Measurements from ENCODE around the gene POMGNT2.

Gene POMGNT2

GRCh38 chr3:43105596-43106292 lies at the start of gene POMGNT2:
Gene POMGNT2, minus strand, starts transcription at chr3:43106079. Its CDS starts 24,648 bp downstream, at chr3:43081431.
- FAIRE-seq: no peak

- no peak for FAIRE-seq
These were observed 49.1 kb upstream of the POMGNT2 start for GRCh38 chr3:43154980-43155379.

GRCh38 chr3:43153216-43154083 lies 47.6 kb upstream of the POMGNT2 start:
- FAIRE-seq: no peak

GRCh38 chr3:43152649-43153048 lies 46.8 kb upstream of the POMGNT2 start:
- no peak for FAIRE-seq

GRCh38 chr3:43148033-43148432 lies 42.2 kb upstream of the POMGNT2 start:
- no peak for FAIRE-seq

- FAIRE-seq: no peak
These were observed 40.7 kb upstream of the POMGNT2 start for GRCh38 chr3:43146599-43146998.

GRCh38 chr3:43144761-43145490 lies 39.0 kb upstream of the POMGNT2 start:
- FAIRE-seq: no peak

- FAIRE-seq: no peak
These were observed 36.6 kb upstream of the POMGNT2 start for GRCh38 chr3:43142472-43142871.

GRCh38 chr3:43138488-43139231 lies 32.8 kb upstream of the POMGNT2 start:
- no peak for FAIRE-seq

GRCh38 chr3:43132870-43133636 lies 27.2 kb upstream of the POMGNT2 start:
- FAIRE-seq: no peak

GRCh38 chr3:43132193-43132592 lies 26.3 kb upstream of the POMGNT2 start:
- no peak for FAIRE-seq

- no peak for FAIRE-seq
These were observed 22.6 kb upstream of the POMGNT2 start for GRCh38 chr3:43128464-43128863.

GRCh38 chr3:43126536-43126935 lies 20.7 kb upstream of the POMGNT2 start:
- FAIRE-seq: no peak

- peak; percentile 51 for FAIRE-seq
These were observed 18.0 kb upstream of the POMGNT2 start for GRCh38 chr3:43123895-43124294.

- no peak for FAIRE-seq
These were observed 15.1 kb upstream of the POMGNT2 start for GRCh38 chr3:43120937-43121336.

- no peak for FAIRE-seq
These were observed 11.4 kb upstream of the POMGNT2 start for GRCh38 chr3:43117257-43117656.

- FAIRE-seq: no peak
These were observed 7.8 kb upstream of the POMGNT2 start for GRCh38 chr3:43113671-43114070.

- no peak for FAIRE-seq
These were observed 382 bp upstream of the POMGNT2 start for GRCh38 chr3:43106293-43106628.

GRCh38 chr3:43104660-43105595 lies 951 bp downstream of the POMGNT2 start:
- no peak for FAIRE-seq

- FAIRE-seq: no peak
These were observed 1.8 kb downstream of the POMGNT2 start for GRCh38 chr3:43104039-43104438.
